Muscle layer of colon (tissue), 2 donors: ENCODE results near the gene SNAI1.

Experiments used
- H3K27ac ChIP-seq: one replicate; pipeline ENCODE4 v1.7.0; 2013; ENCODE audit warnings: low read depth, mild to moderate bottlenecking, low read length, moderate library complexity
- H3K27me3 ChIP-seq, 2 donors: one replicate each; pipeline ENCODE4 v1.7.0; 2013; ENCODE audit warnings: low read length in 2 of 2, mild to moderate bottlenecking in 2 of 2; ENCODE audit not compliant: insufficient read depth in 2 of 2, control insufficient read depth in 1 of 2
- H3K36me3 ChIP-seq: one replicate; pipeline ENCODE4 v1.7.0; 2013; ENCODE audit warnings: mild to moderate bottlenecking, low read length; ENCODE audit not compliant: insufficient read depth
- H3K4me1 ChIP-seq: one replicate; pipeline ENCODE4 v1.7.0; 2013; ENCODE audit warnings: mild to moderate bottlenecking, low read length; ENCODE audit not compliant: insufficient read depth
- H3K4me3 ChIP-seq, 2 donors: one replicate each; pipeline ENCODE4 v1.7.0; 2013; ENCODE audit warnings: low read length in 2 of 2, low read depth in 1 of 2, mild to moderate bottlenecking in 1 of 2, moderate library complexity in 1 of 2
- H3K9ac ChIP-seq: one replicate; pipeline ENCODE4 v1.7.0; 2013; ENCODE audit warnings: low read length
- H3K9me3 ChIP-seq: one replicate; pipeline ENCODE4 v1.7.0; 2013; ENCODE audit warnings: mild to moderate bottlenecking, low read length
- donor health status: abdominal sarcoma.
- donor health status: Adenocarcinoma of cecum.

SNAI1 gene

DNA sequence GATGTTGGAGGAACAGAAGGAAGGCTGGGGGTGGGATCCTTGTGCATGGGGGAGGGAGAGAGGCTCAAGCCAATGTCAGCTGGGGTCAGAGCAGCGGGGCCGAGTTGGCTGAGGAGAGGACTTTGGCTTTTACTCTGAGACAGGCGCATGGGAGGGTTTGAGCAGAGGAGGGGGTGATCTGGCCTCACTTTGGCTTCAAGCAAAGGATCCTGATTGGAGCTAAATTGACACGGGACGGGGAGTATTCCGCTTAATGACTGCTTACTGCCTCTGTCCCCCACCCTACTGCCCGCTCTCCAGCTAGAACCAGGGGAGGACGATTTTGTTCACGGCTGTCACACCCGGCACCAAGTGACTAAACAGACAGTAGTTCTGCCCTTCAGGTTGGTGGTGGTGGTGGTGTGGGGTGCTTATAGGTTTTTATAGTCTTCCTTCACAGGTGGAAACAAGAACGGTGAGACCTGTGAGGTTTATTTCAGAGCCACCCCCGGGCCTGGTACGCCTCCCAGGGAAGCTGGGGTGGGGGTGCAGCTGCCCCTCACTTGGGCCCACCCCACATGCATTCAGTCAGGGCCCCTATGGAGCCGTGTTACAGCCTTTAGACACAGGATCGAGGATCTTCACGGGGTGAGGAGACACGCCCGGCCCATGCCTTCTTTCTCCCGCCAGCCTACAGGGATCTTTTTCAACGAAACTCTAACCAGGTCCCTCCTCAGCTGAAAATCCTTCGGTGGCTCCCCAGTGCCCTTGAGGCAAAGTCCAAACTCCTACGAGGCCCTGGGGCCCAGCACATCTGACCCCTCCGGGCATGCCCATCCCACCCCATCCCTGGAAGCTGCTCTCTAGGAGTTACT, 1.3 kb upstream of the SNAI1 start:
- no peak overlapping the region for H3K4me3 ChIP-seq
- H3K9ac ChIP-seq: no peak overlapping the region
- H3K27ac ChIP-seq: no peak overlapping the region
- H3K27me3 ChIP-seq: no peaks in the 10 kb centered on the region
- no peaks in the 10 kb centered on the region for H3K36me3 ChIP-seq
- H3K4me1 ChIP-seq: peaks cover 23% of the 10 kb centered on the region
- no peaks in the 10 kb centered on the region for H3K9me3 ChIP-seq

DNA sequence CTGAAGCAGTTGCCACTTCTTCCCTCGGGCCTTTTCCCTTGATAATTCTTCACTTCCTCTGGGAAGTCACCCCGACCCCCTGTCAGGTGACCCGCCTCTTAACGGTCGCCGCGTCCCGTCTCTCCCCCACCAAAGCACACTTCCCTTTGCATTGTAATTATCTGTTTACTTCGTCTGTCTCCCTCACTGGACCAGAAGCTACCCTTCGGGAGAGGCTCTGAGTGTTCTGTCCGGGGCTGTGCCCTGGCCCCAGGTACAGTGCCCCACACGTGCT, 771 bp upstream of the SNAI1 start:
- H3K4me1 ChIP-seq: peaks cover 29% of the 10 kb centered on the region
- H3K9ac ChIP-seq: no peak overlapping the region
- no peaks in the 10 kb centered on the region for H3K36me3 ChIP-seq
- H3K4me3 ChIP-seq: no peak overlapping the region
- no peaks in the 10 kb centered on the region for H3K27me3 ChIP-seq
- H3K9me3 ChIP-seq: no peaks in the 10 kb centered on the region
- no peak overlapping the region for H3K27ac ChIP-seq

DNA sequence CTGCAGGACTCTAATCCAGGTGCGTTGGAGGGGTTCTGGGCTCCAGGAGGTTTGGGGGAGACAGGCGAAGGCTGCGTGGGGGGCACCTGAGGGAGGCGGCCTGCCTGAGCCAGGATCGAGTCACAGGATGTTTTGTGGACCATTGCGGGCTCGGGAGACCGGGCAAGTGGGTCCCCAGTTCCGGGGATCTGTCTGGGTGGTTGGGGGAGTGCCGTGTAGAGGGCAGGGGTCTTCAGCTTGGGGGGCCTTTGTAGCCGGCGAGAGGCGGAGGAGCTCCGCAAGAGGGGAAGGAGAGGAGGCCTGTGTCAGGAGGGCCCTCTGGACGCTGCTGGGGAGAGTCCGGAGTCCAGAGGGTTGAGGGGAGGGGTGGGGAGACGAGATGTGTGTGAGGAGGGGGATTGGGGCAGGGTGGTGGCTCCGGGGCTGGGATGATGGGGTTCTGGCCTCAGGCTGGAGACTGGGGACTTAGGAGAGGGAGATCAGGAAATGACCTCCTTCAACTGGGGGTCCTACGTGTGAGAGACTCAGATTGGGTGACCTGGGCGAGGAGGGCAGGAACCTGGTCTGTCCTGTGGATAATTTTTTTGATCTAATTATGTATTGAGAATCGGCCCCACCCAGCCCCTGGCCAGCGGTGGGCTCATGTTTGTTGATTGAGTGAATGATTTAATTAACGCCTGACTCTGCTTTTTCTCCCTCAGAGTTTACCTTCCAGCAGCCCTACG, 505 bp downstream of the SNAI1 start:
- peak overlapping the region; percentile 65 for H3K9ac ChIP-seq
- H3K9me3 ChIP-seq: no peaks in the 10 kb centered on the region
- H3K4me3 ChIP-seq: peak overlapping the region; percentile 58 to 90
- H3K36me3 ChIP-seq: no peaks in the 10 kb centered on the region
- peak overlapping the region; percentile 53 for H3K27ac ChIP-seq
- H3K27me3 ChIP-seq: no peaks in the 10 kb centered on the region
- peaks cover 34% of the 10 kb centered on the region for H3K4me1 ChIP-seq

DNA sequence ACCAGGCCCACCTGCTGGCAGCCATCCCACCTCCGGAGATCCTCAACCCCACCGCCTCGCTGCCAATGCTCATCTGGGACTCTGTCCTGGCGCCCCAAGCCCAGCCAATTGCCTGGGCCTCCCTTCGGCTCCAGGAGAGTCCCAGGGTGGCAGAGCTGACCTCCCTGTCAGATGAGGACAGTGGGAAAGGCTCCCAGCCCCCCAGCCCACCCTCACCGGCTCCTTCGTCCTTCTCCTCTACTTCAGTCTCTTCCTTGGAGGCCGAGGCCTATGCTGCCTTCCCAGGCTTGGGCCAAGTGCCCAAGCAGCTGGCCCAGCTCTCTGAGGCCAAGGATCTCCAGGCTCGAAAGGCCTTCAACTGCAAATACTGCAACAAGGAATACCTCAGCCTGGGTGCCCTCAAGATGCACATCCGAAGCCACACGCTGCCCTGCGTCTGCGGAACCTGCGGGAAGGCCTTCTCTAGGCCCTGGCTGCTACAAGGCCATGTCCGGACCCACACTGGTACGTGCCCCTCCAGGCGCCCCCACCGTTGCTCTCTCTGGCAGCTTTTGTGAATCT, 1.1 kb downstream of the SNAI1 start:
- Histone ChIP-seq H3K9me3 (no peaks in the 10 kb centered on the region), H3K36me3 (no peaks in the 10 kb centered on the region), H3K27me3 (no peaks in the 10 kb centered on the region), H3K4me1 (peaks cover 39% of the 10 kb centered on the region), H3K4me3 (peak overlapping the region in 1 of 2 donors; percentile 90), H3K9ac (peak overlapping the region; percentile 65), H3K27ac (peak overlapping the region; percentile 53)

DNA sequence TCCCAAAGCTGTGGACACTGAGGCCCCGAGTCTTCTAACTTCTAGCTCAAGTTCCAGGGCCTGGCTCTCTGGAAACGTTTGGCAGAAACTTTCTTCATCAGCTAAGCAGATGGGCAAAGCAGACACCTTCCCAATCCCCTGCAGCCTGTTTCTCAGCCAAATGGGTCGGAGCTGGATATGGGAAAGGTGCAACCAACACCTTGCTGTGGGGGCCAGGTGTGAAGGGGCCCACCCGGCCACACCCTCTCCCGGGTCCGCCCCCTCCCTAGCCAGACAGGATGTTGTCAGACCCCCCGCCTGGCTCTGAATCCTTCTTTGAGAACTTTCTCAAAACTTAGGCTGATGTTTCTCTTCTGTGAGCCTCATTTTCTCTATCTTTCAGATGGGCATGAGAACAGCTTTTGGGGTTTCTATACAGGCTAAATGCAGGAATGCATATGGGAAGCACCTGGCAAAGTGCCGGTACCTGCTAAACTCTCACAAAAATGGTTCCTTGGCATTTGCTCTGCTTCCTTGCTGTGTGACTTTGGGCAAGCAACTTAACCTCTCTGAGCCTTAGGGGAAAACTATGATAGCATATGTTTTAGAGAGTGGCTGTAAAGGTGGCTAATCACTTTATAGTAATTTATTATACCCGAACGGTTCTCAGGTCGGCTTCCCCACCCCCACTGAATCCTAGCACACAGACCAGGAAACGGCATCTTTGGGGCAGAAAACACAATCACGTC, 1.8 kb downstream of the SNAI1 start:
- Histone ChIP-seq H3K4me3 (peak overlapping the region; percentile 14 to 90), H3K27me3 (no peaks in the 10 kb centered on the region), H3K27ac (peak overlapping the region; percentile 49), H3K4me1 (peaks cover 46% of the 10 kb centered on the region), H3K9ac (peak overlapping the region; percentile 65), H3K36me3 (no peaks in the 10 kb centered on the region), H3K9me3 (no peaks in the 10 kb centered on the region)

DNA sequence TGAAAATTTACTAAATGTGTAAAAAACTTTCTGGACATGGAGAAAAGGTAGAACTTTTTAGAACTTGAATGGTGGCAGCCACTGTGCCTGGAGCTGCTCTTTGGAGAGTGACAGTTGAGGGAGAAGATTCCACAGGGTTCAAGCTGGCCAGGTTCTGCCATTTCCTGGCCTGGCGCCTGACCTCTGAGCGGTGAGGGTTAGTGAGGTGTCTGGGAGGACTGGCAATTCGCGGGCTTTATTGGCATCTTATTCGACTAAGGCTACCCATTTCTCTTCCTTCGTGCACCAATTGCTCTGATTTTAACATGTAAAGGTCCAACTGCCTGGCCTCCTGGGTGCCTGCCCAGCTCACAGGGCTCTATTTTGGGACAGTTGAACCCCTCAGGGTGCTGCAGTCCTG, 2.4 kb downstream of the SNAI1 start:
- H3K27me3 ChIP-seq: no peaks in the 10 kb centered on the region
- H3K9me3 ChIP-seq: no peaks in the 10 kb centered on the region
- H3K9ac ChIP-seq: peak overlapping the region; percentile 17
- H3K4me1 ChIP-seq: peaks cover 52% of the 10 kb centered on the region
- no peak overlapping the region for H3K27ac ChIP-seq
- peak overlapping the region in 1 of 2 donors; percentile 90 for H3K4me3 ChIP-seq
- no peaks in the 10 kb centered on the region for H3K36me3 ChIP-seq

DNA sequence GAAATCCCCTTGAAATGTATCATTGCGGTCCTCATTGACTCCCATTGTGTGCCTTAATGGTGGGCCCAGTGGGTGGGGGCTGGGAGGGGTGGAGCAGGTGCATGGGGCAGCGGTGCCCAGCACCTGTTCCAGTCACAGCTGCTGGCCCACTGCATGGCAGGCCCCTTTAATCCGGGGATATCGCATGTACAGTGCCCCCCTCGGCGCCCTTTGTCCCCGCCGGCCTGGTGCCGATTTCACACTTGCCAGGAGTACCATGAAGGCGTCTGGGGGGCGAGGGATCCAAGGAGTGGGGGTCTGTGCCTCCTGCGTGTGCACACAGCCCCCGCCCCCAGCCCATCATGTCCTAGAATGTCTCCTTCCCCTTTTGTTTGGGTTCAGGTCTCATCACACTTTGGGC, 2.8 kb downstream of the SNAI1 start:
- H3K4me1 ChIP-seq: peaks cover 56% of the 10 kb centered on the region
- H3K36me3 ChIP-seq: no peaks in the 10 kb centered on the region
- H3K27me3 ChIP-seq: no peaks in the 10 kb centered on the region
- peak overlapping the region in 1 of 2 donors; percentile 90 for H3K4me3 ChIP-seq
- H3K27ac ChIP-seq: no peak overlapping the region
- H3K9ac ChIP-seq: no peak overlapping the region
- no peaks in the 10 kb centered on the region for H3K9me3 ChIP-seq

DNA sequence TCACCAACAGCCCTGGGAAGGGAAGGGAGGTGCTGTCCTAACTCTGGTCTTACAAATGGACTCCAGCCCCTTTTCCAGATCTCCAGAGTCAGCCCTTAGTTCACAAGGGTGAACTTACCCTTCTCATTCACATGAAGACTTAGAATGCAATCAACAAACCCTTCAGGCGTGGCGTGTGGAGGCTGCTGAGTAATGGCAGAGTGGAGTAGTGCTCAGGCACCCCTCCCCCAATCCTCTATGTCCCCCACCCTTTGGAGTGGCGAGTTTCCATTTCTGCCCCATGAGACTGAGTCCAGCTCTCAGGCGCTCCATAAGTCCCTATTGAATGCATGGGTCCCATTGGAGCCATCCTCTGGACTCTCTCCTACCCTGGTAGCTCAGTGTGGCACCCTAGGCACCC, 3.3 kb downstream of the SNAI1 start:
- H3K4me3 ChIP-seq: peak overlapping the region in 1 of 2 donors; percentile 90
- peaks cover 57% of the 10 kb centered on the region for H3K4me1 ChIP-seq
- no peak overlapping the region for H3K27ac ChIP-seq

DNA sequence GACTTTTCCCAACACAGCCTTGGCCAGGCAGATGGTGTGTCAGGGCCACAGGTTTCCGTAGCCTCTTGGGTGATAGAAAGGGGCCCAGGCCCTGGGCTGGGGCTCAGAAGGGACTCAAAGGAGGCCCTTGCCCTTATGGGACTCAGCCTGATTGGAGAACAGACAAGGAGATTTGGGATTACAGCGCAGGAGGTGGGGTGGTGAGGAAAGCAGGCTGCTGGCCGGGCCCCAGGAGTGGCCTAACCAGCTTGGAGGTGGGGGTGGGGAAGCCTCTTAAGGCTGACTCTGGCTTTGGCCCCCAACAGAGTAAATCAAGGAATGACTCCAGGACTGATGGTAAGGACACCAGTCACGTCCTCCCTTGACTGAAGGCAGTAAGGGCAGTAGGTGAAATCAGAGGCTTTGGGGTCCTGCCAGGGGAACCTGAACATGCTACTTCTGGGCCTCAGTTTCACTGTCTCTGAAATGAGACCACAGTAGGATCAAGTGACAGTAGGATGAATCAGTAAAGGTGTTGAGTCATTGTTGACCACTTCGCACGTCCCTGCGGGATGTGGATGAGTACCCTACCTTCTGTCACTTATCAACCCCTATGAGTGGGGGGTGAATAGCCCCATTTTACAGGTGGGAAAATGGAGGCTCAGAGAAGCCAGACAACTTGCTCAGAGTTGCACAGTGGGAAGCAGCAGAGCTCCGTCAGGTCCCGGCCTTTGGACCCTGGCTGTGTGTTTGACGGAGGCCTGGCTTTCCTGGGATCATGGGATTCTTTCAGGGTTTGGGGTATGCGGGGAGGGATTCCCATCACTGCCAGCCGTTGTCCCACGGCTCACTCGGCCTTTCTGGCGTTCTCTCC, 4.5 kb downstream of the SNAI1 start:
- Histone ChIP-seq H3K36me3 (no peaks in the 10 kb centered on the region), H3K4me1 (peaks cover 57% of the 10 kb centered on the region), H3K9me3 (no peaks in the 10 kb centered on the region), H3K27me3 (no peaks in the 10 kb centered on the region), H3K4me3 (no peak overlapping the region), H3K27ac (no peak overlapping the region), H3K9ac (no peak overlapping the region)

More for the DNA sequence above, 3.3 kb downstream of the SNAI1 start:
- H3K36me3 ChIP-seq: no peaks in the 10 kb centered on the region
- no peak overlapping the region for H3K9ac ChIP-seq
- no peaks in the 10 kb centered on the region for H3K9me3 ChIP-seq
- H3K27me3 ChIP-seq: no peaks in the 10 kb centered on the region

DNA sequence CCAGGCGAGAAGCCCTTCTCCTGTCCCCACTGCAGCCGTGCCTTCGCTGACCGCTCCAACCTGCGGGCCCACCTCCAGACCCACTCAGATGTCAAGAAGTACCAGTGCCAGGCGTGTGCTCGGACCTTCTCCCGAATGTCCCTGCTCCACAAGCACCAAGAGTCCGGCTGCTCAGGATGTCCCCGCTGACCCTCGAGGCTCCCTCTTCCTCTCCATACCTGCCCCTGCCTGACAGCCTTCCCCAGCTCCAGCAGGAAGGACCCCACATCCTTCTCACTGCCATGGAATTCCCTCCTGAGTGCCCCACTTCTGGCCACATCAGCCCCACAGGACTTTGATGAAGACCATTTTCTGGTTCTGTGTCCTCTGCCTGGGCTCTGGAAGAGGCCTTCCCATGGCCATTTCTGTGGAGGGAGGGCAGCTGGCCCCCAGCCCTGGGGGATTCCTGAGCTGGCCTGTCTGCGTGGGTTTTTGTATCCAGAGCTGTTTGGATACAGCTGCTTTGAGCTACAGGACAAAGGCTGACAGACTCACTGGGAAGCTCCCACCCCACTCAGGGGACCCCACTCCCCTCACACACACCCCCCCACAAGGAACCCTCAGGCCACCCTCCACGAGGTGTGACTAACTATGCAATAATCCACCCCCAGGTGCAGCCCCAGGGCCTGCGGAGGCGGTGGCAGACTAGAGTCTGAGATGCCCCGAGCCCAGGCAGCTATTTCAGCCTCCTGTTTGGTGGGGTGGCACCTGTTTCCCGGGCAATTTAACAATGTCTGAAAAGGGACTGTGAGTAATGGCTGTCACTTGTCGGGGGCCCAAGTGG, 5.3 kb downstream of the SNAI1 start:
- peaks cover 57% of the 10 kb centered on the region for H3K4me1 ChIP-seq
- H3K9me3 ChIP-seq: no peaks in the 10 kb centered on the region
- H3K9ac ChIP-seq: no peak overlapping the region
- no peaks in the 10 kb centered on the region for H3K36me3 ChIP-seq
- H3K4me3 ChIP-seq: no peak overlapping the region
- H3K27ac ChIP-seq: no peak overlapping the region
- H3K27me3 ChIP-seq: no peaks in the 10 kb centered on the region
